NK-92 (cell line): ENCODE measurements around the gene PCDHGA1.

Experiments used
- DNase-seq: peaks from one replicate; lab custom pipeline; 2025; ENCODE audit not compliant: unreplicated experiment; lab: John Stamatoyannopoulos, UW

Gene PCDHGA1

GRCh38 chr5:141490271-141490670 lies 160.0 kb downstream of the PCDHGA1 start:
- DNase-seq, result no peak

DNA sequence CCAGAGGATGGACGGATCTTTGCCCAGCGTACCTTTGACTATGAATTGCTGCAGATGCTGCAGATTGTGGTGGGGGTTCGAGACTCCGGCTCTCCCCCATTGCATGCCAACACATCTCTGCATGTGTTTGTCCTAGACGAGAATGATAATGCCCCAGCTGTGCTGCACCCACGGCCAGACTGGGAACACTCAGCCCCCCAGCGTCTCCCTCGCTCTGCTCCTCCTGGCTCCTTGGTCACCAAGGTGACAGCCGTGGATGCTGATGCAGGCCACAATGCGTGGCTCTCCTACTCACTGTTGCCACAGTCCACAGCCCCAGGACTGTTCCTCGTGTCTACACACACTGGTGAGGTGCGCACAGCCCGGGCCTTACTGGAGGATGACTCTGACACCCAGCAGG lies 160.5 kb downstream of the PCDHGA1 start:
- DNase-seq, result no peak

- no peak for DNase-seq
Observed at GRCh38 chr5:141491323-141492167, 161.2 kb downstream of the PCDHGA1 start.

GRCh38 chr5:141492168-141492885 lies 162.0 kb downstream of the PCDHGA1 start:
- no peak for DNase-seq

DNA sequence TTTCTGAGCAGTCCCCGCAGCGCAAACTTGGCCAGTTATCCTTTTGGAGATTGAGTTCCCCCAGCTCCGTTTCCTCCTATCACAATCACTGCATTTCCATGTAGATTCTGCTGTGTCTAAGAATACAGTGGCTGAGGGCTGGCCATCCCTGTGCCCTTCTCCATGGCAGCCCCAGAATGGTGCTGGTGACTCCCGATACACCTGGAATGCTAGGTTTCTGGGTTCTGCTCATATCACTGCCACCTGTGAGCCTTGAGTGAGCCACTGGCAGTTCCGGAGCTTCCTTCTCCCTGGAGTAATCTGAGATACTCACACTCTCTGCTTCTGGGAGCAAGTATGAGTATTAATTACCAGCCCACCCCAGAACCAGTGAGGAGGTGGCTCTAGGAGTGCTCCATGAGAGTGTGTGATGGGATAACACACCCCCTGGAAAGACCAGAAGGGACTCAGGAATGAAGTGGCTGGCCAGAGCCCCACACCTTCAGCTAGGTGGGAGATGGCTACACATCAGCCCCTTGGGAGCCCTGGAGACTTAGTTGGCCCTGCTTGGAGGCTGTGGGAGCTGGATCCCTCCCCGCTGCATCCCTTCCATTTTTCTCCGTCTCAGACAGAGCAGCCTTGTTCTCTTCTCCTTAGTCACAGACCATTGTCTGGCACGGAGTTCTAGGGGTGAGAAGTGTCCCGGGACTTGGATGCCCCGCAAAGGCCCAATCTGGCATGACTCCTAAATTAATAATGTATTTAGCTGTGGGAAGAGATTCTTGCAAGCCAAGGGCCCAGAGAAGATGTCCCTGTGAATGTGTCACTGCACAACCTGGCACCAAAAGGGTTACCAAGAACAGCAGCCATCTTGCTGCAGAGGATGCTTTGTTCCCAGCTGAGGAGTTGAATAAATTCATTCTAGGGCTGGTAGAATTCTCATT lies 163.4 kb downstream of the PCDHGA1 start:
- DNase-seq, result no peak

GRCh38 chr5:141494761-141495452 lies 164.6 kb downstream of the PCDHGA1 start:
- no peak for DNase-seq

GRCh38 chr5:141495453-141495811 lies 165.1 kb downstream of the PCDHGA1 start:
- no peak for DNase-seq

DNA sequence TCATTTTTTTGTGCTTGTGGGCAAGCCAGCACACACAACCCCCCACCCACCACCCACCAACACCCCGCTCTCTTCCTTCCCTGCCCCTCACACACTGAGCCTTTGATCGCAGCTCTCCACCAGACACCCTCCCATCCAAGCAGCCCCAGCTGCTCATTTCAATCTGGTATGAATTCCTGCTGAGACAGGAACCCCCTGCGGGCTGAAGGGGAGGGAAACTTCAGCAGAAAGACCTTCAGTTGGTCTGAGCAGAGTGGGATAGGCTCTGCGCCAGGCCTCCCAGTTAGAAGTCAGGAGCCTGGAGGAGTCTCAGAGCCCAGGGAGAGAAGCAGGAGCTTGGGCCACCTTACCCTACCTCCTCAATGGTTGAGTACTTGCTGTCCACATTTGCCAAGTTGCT lies 165.7 kb downstream of the PCDHGA1 start:
- DNase-seq, result no peak

- DNase-seq, result no peak
Observed at GRCh38 chr5:141501761-141502160, 171.4 kb downstream of the PCDHGA1 start.

- DNase-seq, result no peak
Observed at GRCh38 chr5:141503681-141504080, 173.4 kb downstream of the PCDHGA1 start.

- DNase-seq, result no peak
Observed at GRCh38 chr5:141504216-141504615, 173.9 kb downstream of the PCDHGA1 start.

DNA sequence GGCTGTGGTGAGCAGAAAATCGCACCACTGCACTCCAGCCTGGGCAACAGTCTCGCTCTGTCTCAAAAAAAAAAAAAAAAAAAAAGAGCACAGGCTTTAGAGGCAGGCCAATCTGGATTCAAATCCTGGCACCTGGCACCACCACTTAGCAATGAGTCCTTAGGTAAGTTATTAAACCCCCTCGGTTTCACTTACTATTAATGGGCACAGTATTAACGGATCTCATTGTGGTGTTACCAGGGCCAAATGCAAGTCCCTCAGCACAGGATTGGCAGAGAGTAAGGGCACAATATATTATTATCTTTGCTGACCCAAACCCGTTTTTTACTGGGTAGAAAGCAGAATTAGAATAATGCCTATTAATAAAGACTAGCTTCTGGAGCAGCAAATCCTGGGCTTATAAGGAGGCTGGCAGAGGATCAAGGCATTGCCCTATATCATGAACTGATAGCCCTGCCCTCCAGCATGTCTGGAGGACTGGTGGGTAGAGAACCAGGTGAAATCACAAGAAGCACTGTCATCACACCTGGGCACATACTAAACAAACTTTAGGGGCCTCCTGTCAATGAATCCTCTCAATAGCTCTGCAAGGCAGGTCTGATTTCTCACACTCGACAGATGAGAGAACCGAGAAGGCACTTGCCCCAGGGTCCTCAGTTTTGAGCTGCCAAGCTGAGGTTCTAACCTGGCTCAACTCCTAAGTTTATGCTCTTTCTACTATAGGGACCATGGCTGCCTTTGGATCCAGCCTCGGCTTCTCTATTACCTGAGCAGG lies 176.3 kb downstream of the PCDHGA1 start:
- no peak for DNase-seq

DNA sequence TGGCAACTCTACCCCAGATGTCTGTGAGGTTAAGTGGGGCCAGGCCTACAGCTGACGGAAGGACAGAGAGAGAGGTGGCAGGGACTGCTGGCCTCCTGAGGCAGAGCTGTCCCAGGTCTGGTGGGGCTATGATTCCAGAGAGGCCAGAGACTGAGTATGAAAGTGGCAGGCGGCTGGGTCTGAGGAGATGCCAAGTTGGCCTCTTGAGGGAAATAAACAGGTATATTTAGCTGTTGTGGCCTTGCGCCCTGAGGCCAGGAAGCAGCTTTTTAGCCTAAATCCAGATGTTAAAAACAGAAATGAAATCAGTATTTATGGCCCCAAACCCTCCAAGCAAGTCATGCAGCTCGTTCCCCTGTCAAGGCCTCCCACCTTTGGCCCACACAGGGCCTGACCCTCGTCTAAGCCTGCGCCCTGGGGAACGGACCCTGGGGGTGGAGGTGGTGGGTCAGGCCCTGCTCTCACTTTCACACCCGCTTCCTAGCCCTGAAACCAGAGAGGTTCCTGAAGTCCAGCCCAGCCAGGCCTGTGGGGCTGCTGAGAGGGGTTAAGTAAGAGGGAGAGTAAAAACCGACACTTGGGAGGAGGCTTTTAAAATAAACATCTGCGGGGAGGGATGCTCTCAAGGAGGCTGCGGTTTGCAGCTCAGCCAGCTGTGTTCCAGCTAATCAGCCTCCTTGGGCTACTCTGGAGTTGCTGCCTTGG lies 177.2 kb downstream of the PCDHGA1 start:
- DNase-seq, result no peak

DNA sequence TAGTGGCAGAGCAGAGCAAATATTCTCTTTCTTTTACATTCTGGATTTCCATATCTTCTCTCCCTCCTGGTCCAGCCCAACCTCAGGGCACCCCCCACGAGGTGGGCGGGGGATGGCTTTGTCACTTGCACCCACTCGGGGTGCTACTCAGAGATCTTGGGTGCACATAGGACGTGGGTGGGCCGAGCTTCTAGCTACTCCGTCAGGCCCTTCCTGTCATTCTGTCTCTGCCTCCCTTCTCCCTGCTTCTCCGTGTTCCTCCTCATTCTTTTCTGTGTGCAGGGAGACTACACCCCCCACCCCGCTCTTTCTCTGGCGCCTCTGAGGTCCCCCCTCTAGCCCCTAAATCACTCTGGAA lies 178.1 kb downstream of the PCDHGA1 start:
- no peak for DNase-seq

DNA sequence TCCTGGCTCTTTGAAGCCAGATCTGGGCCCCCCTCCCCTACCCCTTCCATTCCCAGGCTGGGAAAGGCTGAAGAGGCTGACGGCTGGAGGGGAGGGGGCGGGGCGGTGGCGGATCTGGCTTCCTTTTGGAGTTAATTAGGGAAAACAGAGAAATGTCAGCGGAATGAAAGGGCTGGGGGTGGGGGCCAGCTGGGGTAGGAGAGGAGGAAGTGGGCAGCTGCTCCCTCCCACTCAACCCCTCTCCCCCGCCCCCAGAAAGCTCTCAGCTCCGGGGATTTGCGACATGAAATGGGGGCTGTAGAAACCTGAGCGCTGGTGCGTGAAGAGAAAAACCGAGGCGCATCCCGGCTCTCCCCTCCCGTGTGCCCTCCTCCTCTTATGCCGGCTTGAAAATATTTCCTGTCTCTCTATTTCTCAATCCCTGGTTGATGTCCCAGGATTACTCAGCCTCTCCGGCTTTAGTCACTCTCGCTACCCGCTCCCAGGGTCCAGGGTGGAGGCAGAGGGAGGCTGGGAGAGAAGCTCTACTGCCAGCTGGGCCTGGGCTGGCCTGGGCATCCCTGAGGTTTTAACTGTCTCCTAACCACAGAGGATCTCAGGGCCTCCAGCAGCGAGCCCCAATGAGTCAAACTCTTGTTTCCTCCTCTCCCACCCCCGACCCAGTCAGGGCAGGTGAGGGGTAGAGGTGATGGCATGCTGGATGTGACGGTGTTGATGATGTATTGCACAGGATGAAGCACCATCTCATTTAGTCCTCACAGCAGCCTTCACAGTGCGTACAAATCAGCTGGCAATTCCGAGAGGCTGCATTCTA lies 178.7 kb downstream of the PCDHGA1 start:
- no peak for DNase-seq

- DNase-seq, result no peak
Observed at GRCh38 chr5:141510160-141510559, 179.8 kb downstream of the PCDHGA1 start.

- no peak for DNase-seq
Observed at GRCh38 chr5:141510850-141511601, 180.7 kb downstream of the PCDHGA1 start.

DNA sequence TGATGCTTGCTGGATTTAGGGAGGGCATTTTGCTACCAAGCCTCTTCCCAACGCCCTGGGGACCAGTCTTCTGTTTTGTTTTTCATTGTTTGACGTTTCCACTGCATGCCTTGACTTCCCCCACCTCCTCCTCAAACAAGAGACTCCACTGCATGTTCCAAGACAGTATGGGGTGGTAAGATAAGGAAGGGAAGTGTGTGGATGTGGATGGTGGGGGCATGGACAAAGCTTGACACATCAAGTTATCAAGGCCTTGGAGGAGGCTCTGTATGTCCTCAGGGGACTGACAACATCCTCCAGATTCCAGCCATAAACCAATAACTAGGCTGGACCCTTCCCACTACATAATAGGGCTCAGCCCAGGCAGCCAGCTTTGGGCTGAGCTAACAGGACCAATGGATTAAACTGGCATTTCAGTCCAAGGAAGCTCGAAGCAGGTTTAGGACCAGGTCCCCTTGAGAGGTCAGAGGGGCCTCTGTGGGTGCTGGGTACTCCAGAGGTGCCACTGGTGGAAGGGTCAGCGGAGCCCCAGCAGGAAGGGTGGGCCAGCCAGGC lies 181.5 kb downstream of the PCDHGA1 start:
- no peak for DNase-seq
